AG10803 (cell line): Measurements from ENCODE around the gene TRIM44.
"Not testable (repeated sequence)": the region's sequence is repeated elsewhere in the genome, so short reads cannot be mapped to it uniquely, and the experiment has no call there.

ENCODE experiments used
- DNase-seq: peaks from one replicate; pipeline ENCODE4 v3.0.0; 2010; ENCODE audit warnings: low read depth
- H3K4me3 ChIP-seq: 2 replicates; pipeline ENCODE4 v1.5.1; 2011; ENCODE audit warnings: mild to moderate bottlenecking, low read length, control low read depth
- TF ChIP-seq, protein P1 (sequence below): conservative IDR thresholded peaks from 2 replicates; pipeline ENCODE4 v1.5.1; 2011; ENCODE audit warnings: mild to moderate bottlenecking, low read length, control low read depth, inconsistent platforms

Gene TRIM44

DNA sequence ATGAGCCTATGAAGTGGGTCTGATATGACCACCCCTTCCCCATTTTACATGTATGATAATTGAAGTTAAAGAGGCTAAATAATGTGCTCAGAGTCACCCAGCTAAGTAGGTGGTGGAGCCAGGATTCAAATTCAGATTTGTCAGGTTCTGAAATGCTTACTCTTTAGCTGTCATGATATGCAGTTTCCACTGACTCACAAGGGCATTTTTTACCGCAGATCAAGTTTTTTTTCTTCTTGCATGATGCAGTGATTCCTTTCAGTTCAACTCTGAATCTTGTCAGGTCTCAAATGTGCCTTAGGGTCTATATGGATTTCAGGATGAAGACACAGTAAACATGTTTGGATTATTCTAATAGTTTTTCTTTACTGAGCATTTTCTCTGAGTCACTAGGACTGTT lies 12.6 kb upstream of the TRIM44 start:
- TF ChIP-seq, protein P1, sequence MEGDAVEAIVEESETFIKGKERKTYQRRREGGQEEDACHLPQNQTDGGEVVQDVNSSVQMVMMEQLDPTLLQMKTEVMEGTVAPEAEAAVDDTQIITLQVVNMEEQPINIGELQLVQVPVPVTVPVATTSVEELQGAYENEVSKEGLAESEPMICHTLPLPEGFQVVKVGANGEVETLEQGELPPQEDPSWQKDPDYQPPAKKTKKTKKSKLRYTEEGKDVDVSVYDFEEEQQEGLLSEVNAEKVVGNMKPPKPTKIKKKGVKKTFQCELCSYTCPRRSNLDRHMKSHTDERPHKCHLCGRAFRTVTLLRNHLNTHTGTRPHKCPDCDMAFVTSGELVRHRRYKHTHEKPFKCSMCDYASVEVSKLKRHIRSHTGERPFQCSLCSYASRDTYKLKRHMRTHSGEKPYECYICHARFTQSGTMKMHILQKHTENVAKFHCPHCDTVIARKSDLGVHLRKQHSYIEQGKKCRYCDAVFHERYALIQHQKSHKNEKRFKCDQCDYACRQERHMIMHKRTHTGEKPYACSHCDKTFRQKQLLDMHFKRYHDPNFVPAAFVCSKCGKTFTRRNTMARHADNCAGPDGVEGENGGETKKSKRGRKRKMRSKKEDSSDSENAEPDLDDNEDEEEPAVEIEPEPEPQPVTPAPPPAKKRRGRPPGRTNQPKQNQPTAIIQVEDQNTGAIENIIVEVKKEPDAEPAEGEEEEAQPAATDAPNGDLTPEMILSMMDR: no peak
- no peak overlapping the region for H3K4me3 ChIP-seq
- peak; percentile 30 for DNase-seq

DNA sequence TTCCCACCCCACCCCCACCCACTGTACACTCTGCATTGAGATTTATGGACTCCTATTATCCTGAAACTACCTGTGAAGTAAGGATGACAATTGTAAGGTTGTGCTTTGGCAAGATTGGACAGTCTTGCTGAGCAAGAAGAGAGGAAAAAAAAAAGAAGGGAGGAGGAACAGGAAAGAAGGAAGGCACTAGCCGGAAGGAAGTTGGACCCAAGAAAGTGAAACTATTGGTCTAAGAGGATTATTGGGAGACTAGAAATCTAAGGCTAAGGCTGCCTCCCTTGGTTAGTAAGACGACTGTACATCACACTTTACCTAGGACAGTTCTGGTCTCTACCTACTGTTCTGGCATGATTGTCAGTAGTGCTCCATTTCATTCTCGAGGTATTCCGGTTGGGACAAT lies 12.1 kb upstream of the TRIM44 start:
- no peak for DNase-seq
- H3K4me3 ChIP-seq: no peak overlapping the region
- TF ChIP-seq, protein P1: no peak

DNA sequence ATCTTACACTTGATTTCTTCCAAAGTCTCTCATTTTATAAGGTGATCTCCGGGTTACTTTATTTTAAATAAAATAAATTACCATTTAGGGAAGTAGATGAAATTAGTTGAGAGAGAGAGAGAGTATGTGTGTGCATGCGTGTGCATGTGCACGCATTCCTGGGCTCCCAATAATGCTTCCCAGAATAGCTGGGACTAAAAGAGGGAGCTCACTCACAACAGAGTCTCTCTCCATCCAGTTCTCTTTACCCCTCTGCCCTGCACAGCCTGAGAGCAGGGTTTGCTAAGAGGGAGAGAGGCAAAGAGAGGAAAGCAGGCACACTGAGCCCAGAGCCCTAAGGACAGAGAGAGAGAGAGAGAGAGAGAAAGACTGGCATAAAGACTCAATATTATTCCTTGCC lies 11.3 kb upstream of the TRIM44 start:
- TF ChIP-seq, protein P1: no peak

DNA sequence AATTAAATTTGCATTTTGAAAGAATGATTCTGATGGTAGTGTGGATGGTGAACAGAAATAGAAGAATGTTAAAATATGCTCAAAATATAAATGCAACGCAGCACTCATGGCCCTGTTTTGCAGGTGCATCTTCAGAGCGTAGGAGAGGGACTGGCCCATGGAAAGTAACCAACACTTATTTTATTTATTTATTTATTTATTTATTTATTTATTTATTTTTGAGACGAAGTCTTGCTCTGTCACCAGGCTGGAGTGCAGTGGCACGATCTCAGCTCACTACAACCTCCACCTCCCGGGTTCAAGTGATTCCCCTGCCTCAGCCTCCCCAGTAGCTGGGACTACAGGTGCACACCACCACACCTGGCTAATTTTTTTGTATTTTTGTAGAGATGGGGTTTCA lies 9.8 kb upstream of the TRIM44 start:
- H3K4me3 ChIP-seq, DNase-seq: not testable (repeated sequence)

More for the DNA sequence above, 11.3 kb upstream of the TRIM44 start:
- H3K4me3 ChIP-seq: no peak overlapping the region
- no peak for DNase-seq

DNA sequence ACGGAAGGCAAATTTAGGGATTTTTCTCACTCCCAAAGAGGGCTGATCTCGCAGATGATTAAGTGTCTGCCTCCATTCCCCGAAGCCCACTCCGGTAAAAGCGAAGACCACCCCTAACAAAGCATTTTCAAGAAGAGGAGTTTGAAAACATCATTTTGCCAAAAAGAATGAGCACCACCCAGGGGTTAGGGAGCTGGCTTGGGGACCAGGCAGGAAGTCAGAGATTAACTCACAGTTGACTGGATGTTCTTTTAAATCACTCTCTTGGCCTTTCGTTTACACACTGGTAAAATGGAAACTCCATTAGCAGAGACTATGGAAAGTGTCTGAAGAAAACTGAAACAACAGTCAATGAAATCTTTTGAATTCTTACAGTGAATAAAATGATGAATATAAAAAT lies 7.9 kb upstream of the TRIM44 start:
- H3K4me3 ChIP-seq: no peak overlapping the region
- TF ChIP-seq, protein P1: no peak
- DNase-seq: no peak

DNA sequence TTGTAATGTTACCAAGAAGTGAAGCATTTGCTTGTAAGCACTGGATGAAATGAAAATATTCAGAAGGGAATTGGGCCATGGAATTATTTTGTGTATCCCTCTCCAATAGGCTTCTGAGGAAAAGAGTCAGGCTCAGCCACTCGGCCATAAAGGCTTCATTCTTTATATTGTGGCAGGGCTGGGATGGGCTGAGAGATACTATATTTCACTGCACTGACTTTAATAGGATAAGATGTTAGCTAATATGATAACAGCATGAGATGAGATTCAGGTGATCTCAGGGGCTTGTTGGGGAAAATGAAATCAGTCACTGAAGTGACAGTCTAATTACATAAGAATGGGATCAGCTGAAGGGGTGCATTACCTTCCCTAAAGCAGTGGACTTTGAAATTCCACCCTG lies 7.3 kb upstream of the TRIM44 start:
- H3K4me3 ChIP-seq: no peak overlapping the region
- DNase-seq: no peak
- TF ChIP-seq, protein P1: no peak

DNA sequence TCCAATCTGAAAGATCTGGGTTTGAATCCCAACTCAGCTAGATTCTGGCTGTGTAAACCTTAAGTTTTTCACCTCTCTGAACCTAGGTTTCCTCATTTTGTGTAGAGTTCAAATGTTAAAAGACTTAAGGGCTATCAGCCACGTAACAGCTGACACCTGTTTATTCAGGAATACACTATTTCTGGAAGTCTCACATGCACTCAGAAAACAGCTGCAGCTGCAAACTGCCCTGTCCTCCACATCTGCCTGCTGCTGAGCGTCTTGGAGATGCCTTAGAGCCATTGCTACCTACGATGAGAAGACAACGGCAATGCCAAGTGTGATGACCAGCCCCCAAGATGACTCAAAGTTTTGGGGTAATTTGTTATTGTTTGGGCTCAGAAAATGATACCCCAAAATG lies 6.7 kb upstream of the TRIM44 start:
- no peak for DNase-seq
- TF ChIP-seq, protein P1: no peak
- no peak overlapping the region for H3K4me3 ChIP-seq
